HCT116 (cell line): ENCODE measurements around the gene CAND2. TPM values are rescaled to one million over a fixed set of nuclear protein-coding genes. Genes with fewer than 3 reads are reported as not detected.

Experiments
- ATAC-seq: fragments of 200-7000 bp; cut with Tn5 transposase; 2 replicates; pipeline ENCODE4 v1.9.1; 2020; ENCODE audit warnings: mild to moderate bottlenecking, moderate library complexity
- BruUV-seq: library from RNA; stranded (reverse); fragments of 400-500 nt; replicated peaks from 2 replicates; lab custom pipeline; 2021; lab: Mats Ljungman, UMichigan
- CTCF ChIA-PET: fragments of 300-600 bp; sonication (Branson Sonifier 250); formaldehyde crosslinking; loops from one replicate; lab custom pipeline; 2021; ENCODE audit warnings: antibody characterized with exemption; lab: Charles Lee
- POLR2A ChIA-PET: fragments of 300-600, 350-600 bp; sonication (Branson Sonifier 250); formaldehyde crosslinking; loops from one replicate; lab custom pipeline; 2021; ENCODE audit warnings: antibody characterized with exemption; lab: Charles Lee
- RAD21 ChIA-PET, 2 experiments: fragments of 300-600 bp; sonication (Branson Sonifier 250); formaldehyde crosslinking; loops; one replicate each; lab custom pipeline; 2023; ENCODE audit warnings: low total read pairs in 2 of 2; ENCODE audit not compliant: uncharacterized antibody in 2 of 2, unreplicated experiment in 2 of 2, low non-redundant PET in 1 of 2; lab: Charles Lee
- DNase-seq: peaks from one replicate; pipeline ENCODE4 v3.0.0-alpha.2; 2010; ENCODE audit warnings: low read depth, low spot score
- H2AFZ ChIP-seq: fragments of 200-600 bp; shearing (Covaris generic), sonication (generic); 2 replicates; pipeline ENCODE4 v1.6.1; 2017; ENCODE audit warnings: low read depth, mixed run types, mixed read lengths, antibody characterized with exemption, low read length; ENCODE audit not compliant: poor library complexity, severe bottlenecking
- H3K27ac ChIP-seq: 2 replicates; pipeline ENCODE4 v1.5.1; 2012; ENCODE audit warnings: low read depth, low read length
- H3K27me3 ChIP-seq: fragments of 200-600 bp; sonication (generic); 2 replicates; pipeline ENCODE4 v1.6.1; 2016; ENCODE audit warnings: mixed run types, low read length, mixed read lengths; ENCODE audit not compliant: insufficient read depth
- H3K36me3 ChIP-seq, 2 experiments: fragments of 200-500 bp in 1 of 2; fragments of 200-600 bp in 1 of 2; sonication (Bioruptor generic) in 1 of 2; sonication (generic) in 1 of 2; 2 replicates each; pipeline versions ENCODE4 v1.5.1 to v1.6.1; 2014 to 2016; ENCODE audit warnings: low read length in 2 of 2, inconsistent platforms in 1 of 2, mixed read lengths in 1 of 2, mixed run types in 1 of 2; ENCODE audit not compliant: insufficient read depth in 2 of 2, control insufficient read depth in 1 of 2
- H3K4me1 ChIP-seq, 2 experiments: fragments of 200-600 bp in 1 of 2; sonication (generic) in 1 of 2; 2 replicates each; pipeline versions ENCODE4 v1.5.1 to v1.6.1; 2012 to 2017; ENCODE audit warnings: low read length in 2 of 2, inconsistent platforms in 1 of 2, mild to moderate bottlenecking in 1 of 2, mixed read lengths in 1 of 2, mixed run types in 1 of 2, moderate library complexity in 1 of 2; ENCODE audit not compliant: insufficient read depth in 2 of 2, control insufficient read depth in 1 of 2
- H3K4me2 ChIP-seq: fragments of 200-600 bp; sonication (generic); 2 replicates; pipeline ENCODE4 v1.6.1; 2017; ENCODE audit warnings: mixed run types, low read length, mixed read lengths
- H3K4me3 ChIP-seq, 2 experiments: fragments of 200-600 bp in 1 of 2; sonication (generic) in 1 of 2; replicated peaks in 1 of 2; 2 replicates each; pipeline ENCODE4 v1.5.1; 2011 to 2016; ENCODE audit warnings: low read length in 2 of 2, control low read depth in 1 of 2, low read depth in 1 of 2, mild to moderate bottlenecking in 1 of 2, mixed read lengths in 1 of 2, mixed run types in 1 of 2
- H3K79me2 ChIP-seq: fragments of 200-600 bp; sonication (generic); 2 replicates; pipeline ENCODE4 v1.6.1; 2017; ENCODE audit warnings: mild to moderate bottlenecking, mixed run types, low read length, moderate library complexity, mixed read lengths; ENCODE audit not compliant: insufficient read depth
- H3K9ac ChIP-seq: fragments of 200-600 bp; sonication (generic); 2 replicates; pipeline ENCODE4 v1.6.1; 2016; ENCODE audit warnings: low read length, mixed read lengths
- H3K9me2 ChIP-seq: fragments of 200-600 bp; sonication (generic), shearing (Covaris generic); 2 replicates; pipeline ENCODE4 v1.6.1; 2017; ENCODE audit warnings: mixed run types, mild to moderate bottlenecking, moderate library complexity; ENCODE audit not compliant: insufficient read depth
- H3K9me3 ChIP-seq, 2 experiments: fragments of 200-500 bp in 1 of 2; fragments of 200-600 bp in 1 of 2; sonication (Bioruptor generic) in 1 of 2; sonication (generic) in 1 of 2; 2 replicates each; pipeline ENCODE4 v1.6.1; 2014 to 2017; ENCODE audit warnings: low read length in 2 of 2, mixed read lengths in 2 of 2, inconsistent platforms in 1 of 2, low read depth in 1 of 2, mild to moderate bottlenecking in 1 of 2, mixed run types in 1 of 2, moderate library complexity in 1 of 2; ENCODE audit not compliant: control insufficient read depth in 1 of 2, insufficient read depth in 1 of 2
- H4K20me1 ChIP-seq: fragments of 200-600 bp; sonication (generic), shearing (Covaris generic); 2 replicates; pipeline ENCODE4 v1.6.1; 2017; ENCODE audit warnings: mixed run types, mild to moderate bottlenecking, moderate library complexity; ENCODE audit not compliant: insufficient read depth
- FOSL1 ChIP-seq: IDR thresholded peaks from 2 replicates; pipeline ENCODE4 v1.6.1; 2012; ENCODE audit warnings: low read depth
- JUND ChIP-seq: IDR thresholded peaks from 2 replicates; pipeline ENCODE4 v1.6.1; 2012
- POLR2A ChIP-seq: IDR thresholded peaks from 2 replicates; pipeline ENCODE4 v1.7.0; 2011; ENCODE audit warnings: borderline replicate concordance; ENCODE audit not compliant: insufficient read depth, insufficient read length; ENCODE audit errors: extremely low read depth
- TCF7L2 ChIP-seq: IDR thresholded peaks from 2 replicates; pipeline ENCODE4 v1.7.0; 2011; ENCODE audit warnings: borderline replicate concordance, inconsistent platforms; ENCODE audit not compliant: insufficient read depth, insufficient read length; ENCODE audit errors: extremely low read depth
- YY1 ChIP-seq: IDR thresholded peaks from 2 replicates; pipeline ENCODE4 v1.6.1; 2011; ENCODE audit warnings: low read length, low read depth, moderate library complexity, mild to moderate bottlenecking; ENCODE audit not compliant: insufficient replicate concordance; ENCODE audit errors: extremely low read depth
- ZNF274 ChIP-seq: fragments of 200-500 bp; sonication (Bioruptor generic); IDR thresholded peaks from 2 replicates; pipeline ENCODE4 v1.6.1; 2014; ENCODE audit warnings: mild to moderate bottlenecking, low read depth, low read length, inconsistent platforms
- intact Hi-C: fragments of 100-400 bp; cut with micrococcal nuclease; formaldehyde crosslinking; loops from 2 replicates; pipeline ENCODE4 v1.10.0; 2022
- total RNA-seq: library from RNA; stranded (reverse); gene quantifications from one replicate; pipeline ENCODE4 v1.2.1, GENCODE V29; 2021; ENCODE audit not compliant: unreplicated experiment
- TF ChIP-seq, protein P1 (sequence below): IDR thresholded peaks from 2 replicates; pipeline ENCODE4 v1.6.1; 2012; ENCODE audit warnings: low read depth

CAND2 gene
- total RNA-seq, 1 experiment from 2014 or later = not detected

DNA sequence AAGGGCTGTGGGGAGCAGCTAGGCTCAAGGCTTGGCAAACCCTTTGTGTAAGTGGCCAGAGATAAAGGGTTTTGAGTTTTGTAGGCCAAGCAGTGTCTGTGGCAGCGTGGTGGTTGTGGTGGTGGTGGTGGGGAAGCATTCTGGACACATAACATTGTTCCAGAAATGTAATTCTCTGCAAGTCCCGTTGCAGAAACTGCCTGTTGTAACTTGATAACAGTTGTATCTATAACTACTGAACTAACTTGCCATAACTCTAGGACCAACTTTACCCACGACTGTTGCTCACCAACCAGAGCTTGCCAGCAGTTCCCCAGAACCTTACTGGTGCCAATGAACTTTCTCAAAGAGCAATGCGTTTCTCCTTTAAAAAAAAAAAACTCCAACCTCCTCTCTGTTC is 19.3 kb upstream of the CAND2 start:
- Histone ChIP-seq H3K36me3 (no peaks in the 10 kb centered on the region), H3K4me1 (no peaks in the 10 kb centered on the region), H3K9me2 (no peaks in the 10 kb centered on the region), H2AFZ (no peak overlapping the region), H3K27ac (no peak overlapping the region), H3K4me2 (no peak overlapping the region), H3K9me3 (no peaks in the 10 kb centered on the region), H3K9ac (no peak overlapping the region), H3K27me3 (no peaks in the 10 kb centered on the region), H4K20me1 (no peaks in the 10 kb centered on the region), H3K79me2 (no peaks in the 10 kb centered on the region), H3K4me3 (no peak overlapping the region)
- CTCF ChIA-PET = interaction anchor here (0.9 kb wide), 1 partner anchor 71 kb away, joined by 3 read pairs; no protein-coding TSS in a partner anchor
- RAD21 ChIA-PET = no interaction called here
- POLR2A ChIA-PET = no interaction called here
- no TSS peak for BruUV-seq
- intact Hi-C loops = no loop called here
- ATAC-seq (no peak), DNase-seq (no peak)
- no peak for TF ChIP-seq POLR2A
- no peak for TF ChIP-seq YY1
- no peak for TF ChIP-seq JUND
- TF ChIP-seq ZNF274 = no peak
- TF ChIP-seq, protein P1, sequence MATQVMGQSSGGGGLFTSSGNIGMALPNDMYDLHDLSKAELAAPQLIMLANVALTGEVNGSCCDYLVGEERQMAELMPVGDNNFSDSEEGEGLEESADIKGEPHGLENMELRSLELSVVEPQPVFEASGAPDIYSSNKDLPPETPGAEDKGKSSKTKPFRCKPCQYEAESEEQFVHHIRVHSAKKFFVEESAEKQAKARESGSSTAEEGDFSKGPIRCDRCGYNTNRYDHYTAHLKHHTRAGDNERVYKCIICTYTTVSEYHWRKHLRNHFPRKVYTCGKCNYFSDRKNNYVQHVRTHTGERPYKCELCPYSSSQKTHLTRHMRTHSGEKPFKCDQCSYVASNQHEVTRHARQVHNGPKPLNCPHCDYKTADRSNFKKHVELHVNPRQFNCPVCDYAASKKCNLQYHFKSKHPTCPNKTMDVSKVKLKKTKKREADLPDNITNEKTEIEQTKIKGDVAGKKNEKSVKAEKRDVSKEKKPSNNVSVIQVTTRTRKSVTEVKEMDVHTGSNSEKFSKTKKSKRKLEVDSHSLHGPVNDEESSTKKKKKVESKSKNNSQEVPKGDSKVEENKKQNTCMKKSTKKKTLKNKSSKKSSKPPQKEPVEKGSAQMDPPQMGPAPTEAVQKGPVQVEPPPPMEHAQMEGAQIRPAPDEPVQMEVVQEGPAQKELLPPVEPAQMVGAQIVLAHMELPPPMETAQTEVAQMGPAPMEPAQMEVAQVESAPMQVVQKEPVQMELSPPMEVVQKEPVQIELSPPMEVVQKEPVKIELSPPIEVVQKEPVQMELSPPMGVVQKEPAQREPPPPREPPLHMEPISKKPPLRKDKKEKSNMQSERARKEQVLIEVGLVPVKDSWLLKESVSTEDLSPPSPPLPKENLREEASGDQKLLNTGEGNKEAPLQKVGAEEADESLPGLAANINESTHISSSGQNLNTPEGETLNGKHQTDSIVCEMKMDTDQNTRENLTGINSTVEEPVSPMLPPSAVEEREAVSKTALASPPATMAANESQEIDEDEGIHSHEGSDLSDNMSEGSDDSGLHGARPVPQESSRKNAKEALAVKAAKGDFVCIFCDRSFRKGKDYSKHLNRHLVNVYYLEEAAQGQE = no peak
- no peak for TF ChIP-seq TCF7L2
- TF ChIP-seq FOSL1 = no peak
